ENCODE results near the gene SF3B2. TPM values are rescaled to one million over a fixed set of nuclear protein-coding genes. Genes with fewer than 3 reads are reported as not detected.

Gene SF3B2
- total and polyA plus RNA-seq, 2 experiments from 2014 or later: 120 to 155 TPM

GRCh38 chr11:66083767-66084166, 31.6 kb downstream of the SF3B2 start:
- peaks cover 94% of the 10 kb centered on the region for H3K79me2 ChIP-seq
- H3K9me3 ChIP-seq (ENCODE audit: low read depth): no peaks in the 10 kb centered on the region
- no peak overlapping the region for H3K4me3 ChIP-seq
- peak overlapping the region; percentile 30 for H3K4me2 ChIP-seq
- no peaks in the 10 kb centered on the region for H3K9me2 ChIP-seq (replicated peaks; ENCODE audit: insufficient read depth)
- H3K36me3 ChIP-seq (replicated peaks; ENCODE audit: insufficient read depth, low read depth): no peaks in the 10 kb centered on the region
- TF ChIP-seq EZH2phosphoT487 (IDR thresholded peaks at IDR 0.05; ENCODE audit: low read depth, severe bottlenecking, unreplicated experiment): no peak
- TF ChIP-seq EZH2 (IDR thresholded peaks at IDR 0.05; ENCODE audit: borderline replicate concordance): no peak
- no peak for TF ChIP-seq CTCF (IDR thresholded peaks at IDR 0.05; ENCODE audit: poor library complexity)
- no peak overlapping the region for H2AFZ ChIP-seq
- no peaks in the 10 kb centered on the region for H3K27me3 ChIP-seq
- H3K27ac ChIP-seq: peak overlapping the region; percentile 42
- 86% methylated on average over 3 of the region's 3 CpGs for WGBS (ENCODE audit: low lambda C conversion rate, missing lambda C conversion rate)
- H4K20me1 ChIP-seq (ENCODE audit: insufficient read depth, poor library complexity, severe bottlenecking): peaks cover under 1% of the 10 kb centered on the region
- H3K4me1 ChIP-seq (ENCODE audit: insufficient read depth): peaks cover 35% of the 10 kb centered on the region
- DNase-seq (ENCODE audit: low spot score): no peak

GRCh38 chr11:66084821-66085475, 32.8 kb downstream of the SF3B2 start:
- peaks cover 3% of the 10 kb centered on the region for H4K20me1 ChIP-seq (ENCODE audit: insufficient read depth, poor library complexity, severe bottlenecking)
- H3K79me2 ChIP-seq: peaks cover 94% of the 10 kb centered on the region
- H3K9me3 ChIP-seq (ENCODE audit: low read depth): no peaks in the 10 kb centered on the region
- DNase-seq (ENCODE audit: low spot score): no peak
- no peak overlapping the region for H3K4me2 ChIP-seq
- H3K4me1 ChIP-seq (ENCODE audit: insufficient read depth): peaks cover 31% of the 10 kb centered on the region
- H3K27ac ChIP-seq: no peak overlapping the region
- TF ChIP-seq CTCF (IDR thresholded peaks at IDR 0.05; ENCODE audit: poor library complexity): no peak
- no peak for TF ChIP-seq EZH2 (IDR thresholded peaks at IDR 0.05; ENCODE audit: borderline replicate concordance)
- TF ChIP-seq EZH2phosphoT487 (IDR thresholded peaks at IDR 0.05; ENCODE audit: low read depth, severe bottlenecking, unreplicated experiment): no peak
- 88% methylated on average over 3 of the region's 3 CpGs for WGBS (ENCODE audit: low lambda C conversion rate, missing lambda C conversion rate)
- no peak overlapping the region for H3K4me3 ChIP-seq
- no peaks in the 10 kb centered on the region for H3K9me2 ChIP-seq (replicated peaks; ENCODE audit: insufficient read depth)
- H2AFZ ChIP-seq: no peak overlapping the region
- no peaks in the 10 kb centered on the region for H3K36me3 ChIP-seq (replicated peaks; ENCODE audit: insufficient read depth, low read depth)
- H3K27me3 ChIP-seq: no peaks in the 10 kb centered on the region

GRCh38 chr11:66087148-66087908, 35.2 kb downstream of the SF3B2 start:
- no peaks in the 10 kb centered on the region for H3K27me3 ChIP-seq
- no peak overlapping the region for H3K4me3 ChIP-seq
- H3K4me1 ChIP-seq (ENCODE audit: insufficient read depth): peaks cover 15% of the 10 kb centered on the region
- DNase-seq (ENCODE audit: low spot score): no peak
- peaks cover 3% of the 10 kb centered on the region for H4K20me1 ChIP-seq (ENCODE audit: insufficient read depth, poor library complexity, severe bottlenecking)
- TF ChIP-seq EZH2 (IDR thresholded peaks at IDR 0.05; ENCODE audit: borderline replicate concordance) (no peak), EZH2phosphoT487 (IDR thresholded peaks at IDR 0.05; ENCODE audit: low read depth, severe bottlenecking, unreplicated experiment) (no peak), CTCF (IDR thresholded peaks at IDR 0.05; ENCODE audit: poor library complexity) (no peak)
- no peak overlapping the region for H3K27ac ChIP-seq
- no peaks in the 10 kb centered on the region for H3K36me3 ChIP-seq (replicated peaks; ENCODE audit: insufficient read depth, low read depth)
- no peaks in the 10 kb centered on the region for H3K9me2 ChIP-seq (replicated peaks; ENCODE audit: insufficient read depth)
- no peak overlapping the region for H2AFZ ChIP-seq
- H3K9me3 ChIP-seq (ENCODE audit: low read depth): no peaks in the 10 kb centered on the region
- 92% methylated on average over 8 of the region's 9 CpGs for WGBS (ENCODE audit: low lambda C conversion rate, missing lambda C conversion rate)
- peaks cover 86% of the 10 kb centered on the region for H3K79me2 ChIP-seq
- H3K4me2 ChIP-seq: no peak overlapping the region
